GM18507 (cell line): ENCODE measurements around the gene ACOT7.
"Not testable (repeated sequence)": the region's sequence is repeated elsewhere in the genome, so short reads cannot be mapped to it uniquely, and the experiment has no call there.

ENCODE experiments used
- DNase-seq: peaks from one replicate; pipeline ENCODE4 v3.0.0; 2011; ENCODE audit warnings: low read depth; ENCODE audit not compliant: insufficient read length; ENCODE audit errors: extremely low spot score
- FAIRE-seq: peaks from 2 replicates; lab custom pipeline; 2011; peaks lifted over from hg19 to GRCh38; lab: Jason Lieb, UNC

Gene ACOT7

DNA sequence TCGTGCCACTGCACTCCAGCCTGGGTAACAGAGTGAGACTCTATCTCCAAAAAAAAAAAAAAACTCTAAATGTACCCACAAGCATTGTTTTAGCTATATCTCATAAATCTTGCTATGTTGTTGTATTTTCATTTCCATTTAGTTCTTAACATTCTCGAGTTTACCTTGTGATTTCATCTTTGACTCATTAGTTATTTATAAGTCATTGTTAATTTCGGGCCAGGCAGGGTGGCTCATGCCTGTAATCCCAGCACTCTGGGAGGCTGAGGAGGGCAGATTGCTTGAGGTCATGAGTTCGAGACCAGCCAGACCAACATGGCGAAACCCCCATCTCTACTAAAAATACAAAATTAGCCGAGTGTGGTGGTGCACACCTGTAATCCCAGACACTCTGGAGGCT lies 14.5 kb upstream of the ACOT7 start:
- DNase-seq, result no peak
- no peak for FAIRE-seq

DNA sequence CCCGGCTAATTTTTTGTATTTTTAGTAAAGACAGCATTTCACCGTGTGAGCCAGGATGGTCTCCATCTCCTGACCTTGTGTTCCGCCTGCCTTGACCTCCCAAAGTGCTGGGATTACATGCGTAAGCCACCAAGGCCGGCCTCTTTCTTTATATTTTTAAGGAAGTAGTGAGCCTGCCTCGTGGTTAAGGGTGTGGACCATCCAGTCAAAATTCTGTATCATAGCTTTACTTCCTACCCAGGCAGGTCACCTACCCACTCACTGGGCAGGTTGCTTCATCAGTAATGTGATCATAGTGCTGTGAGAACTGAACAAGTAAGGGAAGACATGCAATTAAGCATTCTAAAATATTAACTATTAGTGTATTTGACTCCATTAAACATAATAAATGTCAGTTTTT lies 8.1 kb upstream of the ACOT7 start:
- FAIRE-seq (no peak), DNase-seq (no peak)

DNA sequence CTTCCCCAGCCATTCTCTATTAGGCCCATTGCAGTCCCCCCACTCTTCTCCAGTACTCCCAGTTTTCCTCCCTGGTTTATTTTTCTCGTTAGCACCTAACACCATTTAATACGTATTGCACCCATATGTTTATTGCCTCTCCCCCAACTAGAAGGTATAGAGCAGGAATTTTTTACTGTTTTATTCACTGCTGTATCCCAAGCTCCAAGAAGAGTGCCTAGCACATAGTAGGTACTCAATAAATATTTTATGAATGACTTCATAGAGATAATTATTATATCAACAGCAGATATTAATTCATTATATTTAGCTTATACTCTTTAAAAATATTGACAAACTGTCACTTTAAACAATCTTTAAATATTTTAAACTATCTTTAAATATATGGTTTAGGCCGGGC lies 5.7 kb upstream of the ACOT7 start:
- FAIRE-seq (no peak), DNase-seq (no peak)

GRCh38 chr1:6397844-6398441 lies 4.4 kb upstream of the ACOT7 start:
- DNase-seq (no peak), FAIRE-seq (no peak)

GRCh38 chr1:6396998-6397397 lies 3.4 kb upstream of the ACOT7 start:
- DNase-seq, result no peak
- FAIRE-seq, result no peak

- FAIRE-seq, DNase-seq: not testable (repeated sequence)
Observed at GRCh38 chr1:6395781-6396244, 2.2 kb upstream of the ACOT7 start.

GRCh38 chr1:6395130-6395529 lies 1.6 kb upstream of the ACOT7 start:
- not testable (repeated sequence) for FAIRE-seq, DNase-seq

DNA sequence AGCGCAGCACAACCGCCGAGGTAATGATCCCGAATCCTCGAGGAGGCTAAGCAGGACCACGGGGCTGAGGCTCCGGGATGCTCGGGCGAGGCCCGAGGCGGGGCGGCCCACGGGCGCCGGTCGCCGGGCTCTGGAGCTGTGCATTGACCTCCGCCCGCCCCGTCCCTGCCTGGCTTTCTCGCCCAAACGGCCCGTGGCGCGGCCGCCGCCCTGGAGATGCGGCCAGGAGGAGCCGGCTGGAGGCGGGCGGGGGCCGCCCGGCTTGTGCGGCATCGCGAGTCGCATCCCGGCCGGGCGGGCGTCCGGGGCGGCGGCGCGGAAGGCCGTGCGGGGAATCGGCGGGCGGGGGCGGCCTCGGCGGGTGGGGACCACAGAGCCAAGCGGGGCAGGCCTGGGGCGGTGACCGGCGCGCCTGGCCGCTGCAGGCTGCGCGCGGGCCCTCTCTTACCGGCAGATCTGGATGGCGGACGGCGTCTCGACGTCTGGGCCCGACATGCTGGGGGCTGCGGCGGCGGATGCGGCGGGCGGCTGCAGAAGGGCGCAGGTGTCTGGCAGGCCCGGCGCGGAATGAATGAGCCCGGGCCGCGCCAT lies 663 bp downstream of the ACOT7 start:
- DNase-seq (no peak), FAIRE-seq (no peak)

GRCh38 chr1:6391951-6392808 lies 1.4 kb downstream of the ACOT7 start:
- DNase-seq (no peak), FAIRE-seq (no peak)

DNA sequence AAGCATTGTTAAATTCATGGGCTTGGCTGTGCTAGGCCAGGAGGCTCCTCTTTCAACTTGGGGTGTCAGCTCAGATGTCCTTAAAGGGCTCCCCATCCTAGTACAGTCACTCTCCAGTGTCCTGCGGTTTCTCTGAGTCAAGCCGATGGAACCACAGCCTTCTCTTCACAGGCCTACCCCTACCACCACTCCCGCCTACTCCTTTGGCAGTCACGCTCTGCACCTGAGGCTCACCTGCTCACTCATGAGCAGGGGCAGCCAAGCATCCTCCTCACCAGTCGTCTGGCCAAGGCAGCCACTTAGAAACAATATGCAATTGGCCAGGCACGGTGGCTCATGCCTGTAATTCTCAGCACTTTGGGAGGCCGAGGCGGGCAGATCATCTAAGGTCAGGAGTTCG lies 3.6 kb downstream of the ACOT7 start:
- FAIRE-seq (no peak), DNase-seq (no peak)

DNA sequence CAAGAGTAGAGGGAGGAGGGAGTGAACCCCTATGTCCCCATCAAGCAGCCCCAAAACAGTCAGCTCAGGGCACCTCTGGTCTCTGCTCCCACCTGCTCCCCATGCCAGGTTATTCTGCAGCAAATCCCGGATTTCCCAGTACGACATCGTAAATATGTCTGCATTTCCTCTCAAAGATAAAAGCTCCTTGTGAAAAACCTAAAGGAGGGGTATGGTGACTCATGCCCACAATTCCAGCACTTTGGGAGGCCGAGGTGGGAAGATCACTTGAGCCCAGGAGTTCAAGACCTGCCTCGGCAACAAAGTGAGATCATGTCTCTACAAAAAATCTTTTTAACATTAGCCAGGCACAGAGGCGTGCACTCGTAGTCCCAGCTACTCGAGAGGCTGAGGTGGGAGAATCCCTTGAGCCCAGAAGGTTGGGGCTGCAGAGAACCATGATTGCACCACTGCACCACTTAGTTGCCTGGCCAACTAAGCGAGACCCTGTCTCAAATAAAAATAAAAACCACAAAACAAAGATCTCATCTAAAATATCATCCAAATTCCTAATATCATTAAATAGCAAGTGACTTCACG lies 7.1 kb downstream of the ACOT7 start:
- DNase-seq, result no peak
- FAIRE-seq, result no peak

DNA sequence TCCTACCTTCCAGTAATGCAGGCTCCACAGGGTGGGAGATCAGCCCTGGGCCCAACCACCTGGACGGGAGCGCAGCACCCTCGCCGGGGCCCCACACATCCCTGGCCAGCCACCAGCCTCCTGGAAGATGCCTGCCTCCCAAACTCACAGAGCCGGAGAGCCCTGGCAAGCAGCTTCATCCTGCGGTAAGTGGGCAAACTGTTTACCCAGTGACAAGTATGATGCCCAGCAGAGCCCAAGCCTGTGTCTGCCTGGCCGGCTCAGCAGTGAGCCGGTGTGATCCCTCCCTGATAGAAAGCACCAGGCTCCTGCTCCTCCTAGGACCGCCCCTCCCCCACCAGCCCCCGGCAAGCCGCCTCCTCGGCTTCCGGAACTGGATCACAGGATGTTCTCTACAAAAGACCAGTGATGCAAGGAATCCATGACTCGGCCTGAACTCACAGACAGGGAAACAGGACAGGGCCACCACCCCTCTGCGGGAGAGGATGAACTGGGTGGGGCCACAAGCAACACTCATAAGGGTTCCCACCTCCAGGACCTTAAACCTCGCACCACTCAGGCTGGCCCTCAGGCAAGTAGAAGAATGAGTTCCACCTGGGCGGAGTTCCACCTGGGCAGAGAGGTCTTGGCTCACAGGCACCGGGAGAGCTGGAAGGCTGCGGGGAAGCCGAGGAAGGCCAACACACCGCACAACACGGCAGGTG lies 7.9 kb downstream of the ACOT7 start:
- FAIRE-seq (no peak), DNase-seq (no peak)

DNA sequence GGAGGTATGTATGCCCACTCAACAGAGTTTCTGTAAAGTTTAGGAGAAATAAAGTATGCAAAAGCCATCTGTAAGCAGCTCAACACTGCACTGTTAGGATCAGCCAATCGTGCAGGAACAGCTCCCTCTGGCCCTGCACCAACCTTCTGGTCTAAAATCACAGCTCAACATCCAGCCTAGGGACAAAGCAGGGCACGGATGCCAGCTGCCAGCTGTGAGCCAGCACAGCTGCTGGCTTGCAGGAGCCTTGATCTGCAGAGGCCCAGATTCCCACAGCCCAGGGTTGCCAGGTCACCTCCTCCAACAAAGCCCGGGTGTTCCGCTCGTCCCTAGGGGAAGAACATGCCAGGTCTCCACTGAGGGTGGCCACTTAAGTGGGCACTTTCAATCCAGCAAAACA lies 8.6 kb downstream of the ACOT7 start:
- no peak for DNase-seq
- FAIRE-seq, result no peak

DNA sequence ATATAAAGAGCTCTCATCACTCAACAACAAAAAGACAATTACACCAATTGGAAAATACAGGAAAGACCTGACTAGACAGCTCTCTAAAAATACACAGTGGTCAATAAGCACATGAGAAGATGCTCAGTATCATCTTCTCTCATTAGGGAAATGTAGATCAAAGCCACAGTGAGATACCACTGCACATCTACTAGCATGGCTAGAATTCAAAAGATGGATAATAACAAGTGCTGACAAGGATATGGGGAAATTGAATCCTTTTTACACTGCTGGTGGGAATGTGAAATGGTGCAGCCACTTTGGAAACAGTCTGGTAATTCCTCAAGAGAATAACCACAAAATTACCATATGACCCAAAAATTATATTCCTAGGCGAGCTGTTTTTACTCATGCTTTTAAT lies 9.4 kb downstream of the ACOT7 start:
- no peak for DNase-seq
- no peak for FAIRE-seq

DNA sequence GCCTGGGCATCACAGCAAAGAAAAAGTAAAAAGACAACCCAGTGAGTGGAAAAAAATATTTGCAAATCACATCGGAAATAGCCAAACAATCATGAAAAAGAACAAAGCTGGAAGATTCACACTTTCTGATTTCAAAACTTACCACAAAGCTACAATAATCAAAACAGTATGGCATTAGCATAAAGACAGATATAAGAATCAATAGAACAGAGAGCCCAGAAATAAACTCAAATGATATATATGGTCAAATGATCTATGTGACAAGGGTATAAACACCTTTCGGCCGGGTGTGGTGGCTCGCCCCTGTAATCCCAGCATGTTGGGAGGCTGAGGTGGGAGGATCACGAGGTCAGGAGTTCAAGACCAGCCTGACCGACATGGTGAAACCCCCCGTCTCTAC lies 13.5 kb downstream of the ACOT7 start:
- FAIRE-seq (no peak), DNase-seq (no peak)

DNA sequence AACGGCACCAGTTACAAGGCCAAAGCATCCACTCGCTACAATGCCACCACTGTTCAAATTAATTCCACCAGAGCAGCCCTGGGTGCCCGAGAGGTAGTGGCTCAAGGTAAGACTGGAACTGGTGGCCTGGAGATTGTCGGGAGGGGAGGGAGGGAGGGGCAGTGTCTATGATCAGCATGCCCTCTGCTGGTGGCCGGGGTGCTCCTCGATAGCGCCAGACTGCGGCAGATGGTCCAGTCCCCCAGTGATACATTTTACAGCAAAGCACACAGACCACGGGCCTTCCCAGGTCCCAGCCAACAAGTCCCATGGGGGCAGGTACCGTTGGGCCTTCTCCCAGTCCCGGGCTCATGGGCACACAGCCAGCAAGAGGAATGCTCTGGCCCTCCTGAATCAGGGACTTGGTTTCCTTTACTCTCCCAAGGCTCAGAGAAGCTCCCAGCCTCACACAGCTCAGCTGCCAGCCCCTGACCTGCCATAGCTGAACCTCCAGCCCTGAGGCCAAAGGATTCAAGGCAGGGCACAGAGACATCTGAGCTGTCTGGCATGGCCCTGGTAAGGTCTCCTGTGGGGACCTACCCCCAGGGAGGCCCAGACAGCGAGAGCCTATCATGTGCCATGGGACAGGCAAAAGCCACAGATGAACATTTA lies 15.3 kb downstream of the ACOT7 start:
- FAIRE-seq (no peak), DNase-seq (no peak)

- no peak for FAIRE-seq
- no peak for DNase-seq
Observed at GRCh38 chr1:6373961-6374720, 19.4 kb downstream of the ACOT7 start.

DNA sequence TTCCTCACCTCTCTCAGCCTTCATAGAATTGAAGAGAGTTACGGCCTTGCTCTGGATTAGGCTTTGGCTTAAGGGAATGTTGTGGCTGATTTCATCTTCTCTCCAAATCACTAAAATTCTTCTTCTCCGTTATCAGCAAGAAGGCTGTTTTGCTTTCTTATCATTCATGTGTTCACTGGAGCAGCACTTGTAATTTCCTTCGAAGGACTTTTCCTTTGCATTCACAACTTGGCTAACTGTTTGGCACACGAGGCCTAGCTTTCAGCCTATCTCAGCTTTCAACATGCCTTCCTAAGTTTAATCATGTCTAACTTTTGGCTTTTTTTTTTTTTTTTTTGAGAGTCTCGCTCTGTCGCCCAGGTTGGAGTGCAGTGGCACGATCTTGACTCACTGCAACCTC lies 21.3 kb downstream of the ACOT7 start:
- not testable (repeated sequence) for FAIRE-seq, DNase-seq

DNA sequence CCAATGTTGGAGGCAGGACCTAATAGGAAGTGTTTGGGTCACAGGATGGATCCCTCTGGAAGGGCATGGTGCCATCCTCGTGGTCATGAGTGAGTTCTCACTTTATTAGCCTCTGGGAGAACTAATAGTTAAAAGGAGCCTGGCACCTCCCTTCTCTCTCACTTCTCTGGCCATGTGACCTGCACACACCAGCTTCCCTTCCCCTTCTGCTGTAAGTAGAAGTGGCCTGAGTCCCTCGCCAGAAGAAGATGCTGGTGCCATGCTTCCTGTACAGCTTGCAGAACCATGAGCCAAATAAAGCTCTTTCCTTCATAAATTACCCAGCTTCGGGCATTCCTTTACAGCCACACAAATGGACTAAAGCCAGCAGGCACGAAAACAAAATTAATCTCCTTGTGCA lies 23.6 kb downstream of the ACOT7 start:
- no peak for FAIRE-seq
- DNase-seq, result no peak
